ENCODE results near the gene GABRE.

DNA sequence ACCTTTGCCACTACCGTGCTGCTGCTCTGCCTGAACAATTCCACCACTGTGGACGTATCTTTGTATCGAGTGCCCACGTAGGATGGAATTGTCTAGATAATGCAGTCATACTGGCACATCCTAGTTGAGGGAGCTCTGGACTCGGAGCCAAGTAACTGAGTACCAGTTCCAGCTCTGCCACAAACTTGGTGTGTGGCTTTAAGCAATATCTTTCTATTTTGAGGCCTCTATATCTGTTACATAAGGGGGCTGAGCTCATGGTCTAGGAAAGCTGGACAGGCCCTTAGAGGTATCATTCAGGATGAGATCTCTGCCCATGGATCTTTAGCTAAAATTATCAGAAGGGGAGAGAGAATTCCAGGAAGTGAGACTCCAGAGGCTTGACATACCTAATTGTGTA is 12.4 kb downstream of the GABRE start:
- no peak for TF ChIP-seq EZH2 (IDR thresholded peaks at IDR 0.05)
- TF ChIP-seq POLR2AphosphoS5 (IDR thresholded peaks at IDR 0.05; ENCODE audit: borderline replicate concordance, low read depth, low read length): no peak

Data from SK-N-MC (cell line).